IMR-90 (cell line): ENCODE data around the gene ESF1. TPM values are rescaled to one million over a fixed set of nuclear protein-coding genes. Genes with fewer than 3 reads are reported as not detected.

ENCODE experiments used
- ATAC-seq: fragments of 200-7000 bp; cut with Tn5 transposase; 2 replicates; pipeline ENCODE4 v1.9.1; 2020; ENCODE audit warnings: low read depth, mild to moderate bottlenecking, moderate library complexity
- BruUV-seq: library from RNA; stranded (reverse); fragments of 400-500 nt; replicated peaks from 2 replicates; lab custom pipeline; 2021; lab: Mats Ljungman, UMichigan
- CTCF ChIA-PET: fragments of 300-600 bp; formaldehyde crosslinking; extraction: SDS; loops from one replicate; lab custom pipeline; 2021; ENCODE audit warnings: antibody characterized with exemption; lab: Yijun Ruan, JAX
- POLR2A ChIA-PET: fragments of 300-600 bp; sonication (Branson Sonifier 250); formaldehyde crosslinking; loops from one replicate; lab custom pipeline; 2022; ENCODE audit warnings: antibody characterized with exemption; ENCODE audit not compliant: unreplicated experiment; lab: Charles Lee
- DNase-seq: peaks from one replicate; pipeline ENCODE4 v3.0.0; 2013
- H2AFZ ChIP-seq: replicated peaks from 2 replicates; pipeline ENCODE3; 2013; ENCODE audit warnings: low read length, mild to moderate bottlenecking; ENCODE audit not compliant: poor library complexity
- H2AK5ac ChIP-seq: 2 replicates; pipeline ENCODE4 v1.6.1; 2013; ENCODE audit warnings: low read depth, low read length, inconsistent platforms
- H2AK9ac ChIP-seq: replicated peaks from 2 replicates; pipeline ENCODE3; 2013; ENCODE audit warnings: mild to moderate bottlenecking, low read depth, low read length, moderate library complexity; ENCODE audit not compliant: poor library complexity
- H2BK120ac ChIP-seq: 2 replicates; pipeline ENCODE4 v1.6.1; 2013; ENCODE audit warnings: low read depth, low read length, inconsistent platforms
- H2BK15ac ChIP-seq: 3 replicates; pipeline ENCODE4 v1.6.1; 2013; ENCODE audit warnings: low read depth, low read length, inconsistent platforms
- H2BK20ac ChIP-seq: 2 replicates; pipeline ENCODE4 v1.6.1; 2013; ENCODE audit warnings: low read depth, mild to moderate bottlenecking, inconsistent platforms, low read length, moderate library complexity
- H2BK5ac ChIP-seq: 2 replicates; pipeline ENCODE4 v1.6.1; 2013; ENCODE audit warnings: mild to moderate bottlenecking, low read depth, low read length, inconsistent platforms; ENCODE audit not compliant: poor library complexity, severe bottlenecking
- H3K14ac ChIP-seq: replicated peaks from 2 replicates; pipeline ENCODE4 v1.6.1; 2013; ENCODE audit warnings: low read depth, low read length, inconsistent platforms
- H3K18ac ChIP-seq: 2 replicates; pipeline ENCODE4 v1.6.1; 2013; ENCODE audit warnings: low read depth, low read length, control low read depth
- H3K23ac ChIP-seq: 2 replicates; pipeline ENCODE4 v1.6.1; 2013; ENCODE audit warnings: low read depth, low read length, inconsistent platforms
- H3K27ac ChIP-seq: 2 replicates; pipeline ENCODE4 v1.5.1; 2013; ENCODE audit warnings: mild to moderate bottlenecking, control low read depth, low read length; ENCODE audit not compliant: insufficient read depth
- H3K27me3 ChIP-seq: 2 replicates; pipeline ENCODE4 v1.6.1; 2013; ENCODE audit warnings: low read length; ENCODE audit not compliant: control insufficient read depth, insufficient read depth
- H3K36me3 ChIP-seq: 2 replicates; pipeline ENCODE4 v1.6.1; 2013; ENCODE audit warnings: low read length, mixed read lengths; ENCODE audit not compliant: control insufficient read depth, insufficient read depth
- H3K4ac ChIP-seq: 2 replicates; pipeline ENCODE4 v1.6.1; 2013; ENCODE audit warnings: low read depth, low read length, inconsistent platforms
- H3K4me1 ChIP-seq: 2 replicates; pipeline ENCODE4 v1.6.1; 2013; ENCODE audit warnings: low read length, mixed read lengths; ENCODE audit not compliant: control insufficient read depth, insufficient read depth
- H3K4me2 ChIP-seq: 2 replicates; pipeline ENCODE4 v1.6.1; 2013; ENCODE audit warnings: low read depth, mild to moderate bottlenecking, control low read depth, low read length, moderate library complexity
- H3K4me3 ChIP-seq: 2 replicates; pipeline ENCODE4 v1.5.1; 2013; ENCODE audit warnings: low read depth, mild to moderate bottlenecking, control low read depth, low read length, moderate library complexity; ENCODE audit not compliant: insufficient read depth
- H3K56ac ChIP-seq: 2 replicates; pipeline ENCODE4 v1.6.1; 2013; ENCODE audit warnings: low read length, inconsistent platforms; ENCODE audit not compliant: insufficient read depth; ENCODE audit errors: extremely low read depth
- H3K79me1 ChIP-seq, 2 experiments: 2 replicates each; pipeline ENCODE4 v1.6.1; 2013; ENCODE audit warnings: low read length in 2 of 2, inconsistent platforms in 1 of 2, low read depth in 1 of 2
- H3K9ac ChIP-seq: 2 replicates; pipeline ENCODE4 v1.6.1; 2013; ENCODE audit warnings: low read depth, low read length, control low read depth
- H3K9me1 ChIP-seq: 2 replicates; pipeline ENCODE4 v1.6.1; 2013; ENCODE audit warnings: low read length, inconsistent platforms; ENCODE audit not compliant: insufficient read depth
- H3K9me3 ChIP-seq: 2 replicates; pipeline ENCODE4 v1.6.1; 2013; ENCODE audit warnings: low read length; ENCODE audit not compliant: control insufficient read depth, insufficient read depth
- H4K20me1 ChIP-seq: 2 replicates; pipeline ENCODE4 v1.6.1; 2013; ENCODE audit warnings: low read length, inconsistent platforms; ENCODE audit not compliant: insufficient read depth
- H4K5ac ChIP-seq: 2 replicates; pipeline ENCODE4 v1.6.1; 2013; ENCODE audit warnings: mild to moderate bottlenecking, low read depth, low read length, control low read depth
- H4K8ac ChIP-seq, 2 experiments: 2 replicates each; pipeline ENCODE4 v1.6.1; 2013; ENCODE audit warnings: low read depth in 2 of 2, low read length in 2 of 2, control low read depth in 1 of 2, inconsistent platforms in 1 of 2
- H4K91ac ChIP-seq: 2 replicates; pipeline ENCODE4 v1.6.1; 2013; ENCODE audit warnings: low read depth, low read length, inconsistent platforms; ENCODE audit not compliant: insufficient read depth
- FOS ChIP-seq: fragments of 150-350 bp; IDR thresholded peaks from 2 replicates; pipeline ENCODE4 v1.6.1; 2016; ENCODE audit warnings: low read depth, low read length
- RAD21 ChIP-seq: IDR thresholded peaks from 2 replicates; pipeline ENCODE4 v1.6.1; 2012; ENCODE audit warnings: low read length, improper control_type of control experiment
- RCOR1 ChIP-seq: IDR thresholded peaks from 2 replicates; pipeline ENCODE4 v1.6.1; 2012; ENCODE audit warnings: mild to moderate bottlenecking, low read length, improper control_type of control experiment; ENCODE audit not compliant: insufficient replicate concordance
- SMC3 ChIP-seq: fragments of 150-350 bp; IDR thresholded peaks from 2 replicates; pipeline ENCODE4 v1.6.1; 2016; ENCODE audit warnings: low read depth, mild to moderate bottlenecking, antibody characterized with exemption, low read length, moderate library complexity
- WGBS, 2 experiments: methylation state at CpG; one replicate each; pipeline versions ENCODE4 v1.1.5 to v1.1.7; 2013; ENCODE audit warnings: missing lambda C conversion rate in 2 of 2; ENCODE audit not compliant: insufficient read length in 1 of 2; ENCODE audit errors: extremely low coverage in 2 of 2; 5-methylcytosine and 5-hydroxymethylcytosine counted together
- dilution Hi-C: fragments of 300-500 bp; cut with HindIII; formaldehyde crosslinking; loops from one replicate; pipeline ENCODE4 v1.14.3; 2018; ENCODE audit warnings: low sequenced_read_pairs; ENCODE audit not compliant: unreplicated experiment
- in situ Hi-C: fragments of 300-500 bp; cut with MboI; formaldehyde crosslinking; loops from 3 replicates; pipeline ENCODE4 v1.14.3; 2019; ENCODE audit warnings: low sequenced_read_pairs, inconsistent platforms, mixed read lengths
- intact Hi-C: fragments of 100-400 bp; cut with micrococcal nuclease; formaldehyde crosslinking; loops from 2 replicates; pipeline ENCODE4 v1.10.0; 2022
- polyA plus RNA-seq, 3 experiments: library from polyadenylated mRNA; depleted of rRNA; stranded (reverse); fragments of >200 nt; gene quantifications; 2 replicates each; pipeline ENCODE4 v1.2.3, GENCODE V29; 2012; ENCODE audit warnings: low replicate concordance in 1 of 3
- total RNA-seq: library from RNA; depleted of rRNA; stranded (reverse); fragments of >200 nt; gene quantifications from 2 replicates; pipeline ENCODE4 v1.2.3, GENCODE V29; 2012

ESF1 gene
- total and polyA plus RNA-seq, 2 of the 4 experiments (the other 2 are of a cell fraction): 2.6 to 2.7 TPM

- Histone ChIP-seq H3K27ac (no peak overlapping the region), H2BK15ac (no peak overlapping the region), H3K56ac (no peak overlapping the region), H2BK120ac (no peak overlapping the region), H3K14ac (no peak overlapping the region), H4K91ac (no peak overlapping the region), H3K4me2 (no peak overlapping the region), H4K20me1 (no peaks in the 10 kb centered on the region), H3K4ac (no peak overlapping the region), H3K23ac (no peak overlapping the region), H3K4me1 (no peaks in the 10 kb centered on the region), H3K18ac (no peak overlapping the region), H3K9me1 (no peaks in the 10 kb centered on the region), H2AFZ (no peak overlapping the region), H3K79me1 (no peaks in the 10 kb centered on the region), H2AK5ac (no peak overlapping the region), H3K9ac (no peak overlapping the region), H2BK5ac (no peak overlapping the region), H4K5ac (no peak overlapping the region), H3K36me3 (no peaks in the 10 kb centered on the region), H3K4me3 (no peak overlapping the region), H4K8ac (no peak overlapping the region), H2BK20ac (no peak overlapping the region), H3K9me3 (no peaks in the 10 kb centered on the region), H3K27me3 (peaks cover 4% of the 10 kb centered on the region; the same call in 1 of the 2 replicates), H2AK9ac (no peak overlapping the region)
- no peak for ATAC-seq
- BruUV-seq: no TSS peak
- CTCF ChIA-PET: no interaction called here
- WGBS, 2 experiments: 20% methylated on average over 1 of the region's 3 CpGs; no CpG with 5 or more reads in 1 of the 2 experiments
- dilution Hi-C loops (no loop called here), in situ Hi-C loops (no loop called here), intact Hi-C loops (no loop called here)
- POLR2A ChIA-PET: no interaction called here
- TF ChIP-seq RCOR1: no peak
- TF ChIP-seq SMC3: no peak
- TF ChIP-seq RAD21: no peak
- no peak for TF ChIP-seq FOS
- DNase-seq: no peak
Measured at GRCh38 chr20:13831476-13831875, 46.8 kb upstream of the ESF1 start.
